ENCODE data around the gene TRAF2.

The TRAF2 gene

DNA sequence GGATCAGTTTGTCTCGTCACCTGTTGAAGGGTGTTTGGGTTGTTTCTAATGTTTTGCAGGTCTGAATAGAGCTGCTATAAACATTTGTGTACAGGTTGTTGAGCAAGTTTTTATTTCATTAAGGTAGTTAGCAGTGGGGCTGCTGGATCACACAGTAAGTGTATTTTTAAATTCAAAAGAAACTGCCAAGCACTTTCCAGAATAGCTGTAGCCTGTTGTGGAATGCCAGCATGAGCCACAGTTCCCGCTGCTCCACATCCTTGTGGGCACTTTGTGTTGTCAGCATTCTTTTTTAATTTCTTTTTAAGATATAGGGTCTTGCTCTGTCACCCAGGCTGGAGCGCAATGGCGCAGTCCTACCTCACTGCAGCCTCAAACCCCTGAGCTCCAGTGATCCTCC, 43.7 kb downstream of the TRAF2 start:
- no peak overlapping the region for H3K4me3 ChIP-seq (ENCODE audit: low read length)

GRCh38 chr9:136931611-136932130, 45.4 kb downstream of the TRAF2 start:
- no peak overlapping the region for H3K4me3 ChIP-seq (ENCODE audit: low read length)
- no peak overlapping the region for H3K4me2 ChIP-seq (ENCODE audit: low read length)
- no peak overlapping the region for H3K27ac ChIP-seq (ENCODE audit: low read length)
- H3K36me3 ChIP-seq (replicated peaks; ENCODE audit: low read depth, low read length) = peaks cover 17% of the 10 kb centered on the region
- H3K4me1 ChIP-seq (ENCODE audit: low read length) = peaks cover 7% of the 10 kb centered on the region; the same call in 1 of the 2 replicates
- H3K9ac ChIP-seq (ENCODE audit: low read length) = no peak overlapping the region
- no peak overlapping the region for H2AFZ ChIP-seq (ENCODE audit: low read depth, low read length)
- no peaks in the 10 kb centered on the region for H4K20me1 ChIP-seq (ENCODE audit: insufficient read depth, low read length)
- no peaks in the 10 kb centered on the region for H3K27me3 ChIP-seq (ENCODE audit: low read depth, low read length)
- TF ChIP-seq EZH2phosphoT487 (IDR thresholded peaks at IDR 0.05; ENCODE audit: low read depth) (no peak), CTCF (IDR thresholded peaks at IDR 0.05; ENCODE audit: low read depth, low read length) (no peak)
- no peaks in the 10 kb centered on the region for H3K79me2 ChIP-seq (ENCODE audit: low read length)
- H3K9me3 ChIP-seq (ENCODE audit: insufficient read depth, low read length) = no peaks in the 10 kb centered on the region

More for the DNA sequence above, 43.7 kb downstream of the TRAF2 start:
- no peak overlapping the region for H3K27ac ChIP-seq (ENCODE audit: low read length)
- H3K36me3 ChIP-seq (replicated peaks; ENCODE audit: low read depth, low read length) = peaks cover 24% of the 10 kb centered on the region
- H2AFZ ChIP-seq (ENCODE audit: low read depth, low read length) = no peak overlapping the region
- H3K4me1 ChIP-seq (ENCODE audit: low read length) = peaks cover 7% of the 10 kb centered on the region; the same call in 1 of the 2 replicates
- H3K79me2 ChIP-seq (ENCODE audit: low read length) = no peaks in the 10 kb centered on the region
- no peak overlapping the region for H3K9ac ChIP-seq (ENCODE audit: low read length)
- no peaks in the 10 kb centered on the region for H4K20me1 ChIP-seq (ENCODE audit: insufficient read depth, low read length)
- H3K4me2 ChIP-seq (ENCODE audit: low read length) = no peak overlapping the region
- H3K27me3 ChIP-seq (ENCODE audit: low read depth, low read length) = no peaks in the 10 kb centered on the region
- TF ChIP-seq CTCF (IDR thresholded peaks at IDR 0.05; ENCODE audit: low read depth, low read length) (no peak), EZH2phosphoT487 (IDR thresholded peaks at IDR 0.05; ENCODE audit: low read depth) (no peak)
- no peaks in the 10 kb centered on the region for H3K9me3 ChIP-seq (ENCODE audit: insufficient read depth, low read length)

DNA sequence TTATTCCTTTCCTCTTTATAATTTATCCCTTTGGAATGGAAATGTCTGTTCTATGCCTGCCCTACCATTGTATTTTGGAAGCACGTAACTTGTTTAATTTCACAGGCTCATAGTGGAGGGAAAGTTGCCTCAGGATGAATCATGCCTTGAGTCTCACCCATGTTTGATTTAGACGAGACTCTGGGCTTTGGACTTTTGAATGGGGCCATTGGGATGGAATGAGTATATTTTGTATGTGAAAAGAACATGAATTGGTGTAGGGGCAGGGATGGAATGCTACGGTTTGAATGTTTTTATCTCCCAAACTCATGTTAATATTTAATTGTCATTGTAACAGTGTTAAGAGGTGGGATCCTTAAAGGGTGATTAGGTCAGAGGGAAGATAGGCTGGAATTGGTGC, 48.0 kb downstream of the TRAF2 start:
- no peak for TF ChIP-seq CTCF (IDR thresholded peaks at IDR 0.05; ENCODE audit: low read depth, low read length)
- no peak for TF ChIP-seq EZH2phosphoT487 (IDR thresholded peaks at IDR 0.05; ENCODE audit: low read depth)
- peaks cover 7% of the 10 kb centered on the region; the same call in 1 of the 2 replicates for H3K4me1 ChIP-seq (ENCODE audit: low read length)
- no peak overlapping the region for H2AFZ ChIP-seq (ENCODE audit: low read depth, low read length)
- no peaks in the 10 kb centered on the region for H4K20me1 ChIP-seq (ENCODE audit: insufficient read depth, low read length)
- no peaks in the 10 kb centered on the region for H3K9me3 ChIP-seq (ENCODE audit: insufficient read depth, low read length)
- H3K79me2 ChIP-seq (ENCODE audit: low read length) = no peaks in the 10 kb centered on the region
- H3K36me3 ChIP-seq (replicated peaks; ENCODE audit: low read depth, low read length) = peaks cover 7% of the 10 kb centered on the region
- H3K27ac ChIP-seq (ENCODE audit: low read length) = no peak overlapping the region
- H3K4me2 ChIP-seq (ENCODE audit: low read length) = no peak overlapping the region
- H3K27me3 ChIP-seq (ENCODE audit: low read depth, low read length) = no peaks in the 10 kb centered on the region
- H3K9ac ChIP-seq (ENCODE audit: low read length) = no peak overlapping the region
- H3K4me3 ChIP-seq (ENCODE audit: low read length) = no peak overlapping the region

DNA sequence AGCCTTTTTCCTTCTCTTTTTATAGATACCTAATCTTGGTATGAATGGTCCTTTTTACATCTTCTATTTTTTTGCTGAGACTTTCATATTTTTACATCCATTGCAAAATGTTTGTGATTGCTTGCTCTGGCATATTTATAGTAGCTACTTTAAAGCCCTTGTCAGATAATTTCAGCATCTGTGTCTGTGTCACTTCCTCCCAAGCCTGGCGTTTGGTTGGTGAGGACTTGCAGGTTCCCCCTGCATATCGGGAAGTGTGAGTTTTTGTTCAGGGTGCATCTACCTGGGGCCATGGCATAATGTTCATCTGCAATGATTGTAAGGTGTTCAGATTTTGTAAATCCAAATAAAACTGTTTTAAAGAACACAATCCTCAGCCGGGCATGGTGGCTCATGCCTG, 49.3 kb downstream of the TRAF2 start:
- Histone ChIP-seq H3K4me2 (ENCODE audit: low read length) (no peak overlapping the region), H2AFZ (ENCODE audit: low read depth, low read length) (no peak overlapping the region), H3K4me1 (ENCODE audit: low read length) (peaks cover 7% of the 10 kb centered on the region; the same call in 1 of the 2 replicates), H3K9me3 (ENCODE audit: insufficient read depth, low read length) (no peaks in the 10 kb centered on the region), H3K27ac (ENCODE audit: low read length) (no peak overlapping the region), H3K79me2 (ENCODE audit: low read length) (no peaks in the 10 kb centered on the region), H3K9ac (ENCODE audit: low read length) (no peak overlapping the region), H4K20me1 (ENCODE audit: insufficient read depth, low read length) (no peaks in the 10 kb centered on the region), H3K27me3 (ENCODE audit: low read depth, low read length) (no peaks in the 10 kb centered on the region), H3K36me3 (replicated peaks; ENCODE audit: low read depth, low read length) (peaks cover 19% of the 10 kb centered on the region), H3K4me3 (ENCODE audit: low read length) (no peak overlapping the region)
- TF ChIP-seq EZH2phosphoT487 (IDR thresholded peaks at IDR 0.05; ENCODE audit: low read depth) (no peak), CTCF (IDR thresholded peaks at IDR 0.05; ENCODE audit: low read depth, low read length) (no peak)
